GM13977 (cell line): ENCODE data around the gene THAP12.

Experiments
- DNase-seq: peaks from one replicate; pipeline ENCODE4 v3.0.0; 2012; ENCODE audit warnings: low spot score
- in situ Hi-C: fragments of 300-500 bp; cut with MboI; formaldehyde crosslinking; loops from one replicate; pipeline ENCODE4 v1.12.0; 2022; ENCODE audit warnings: low sequenced_read_pairs, low pct_unique_long_range_greater_than_20kb, mixed read lengths, inconsistent platforms; ENCODE audit not compliant: unreplicated experiment
- TF ChIP-seq, protein P1 (sequence below): IDR thresholded peaks from 2 replicates; pipeline ENCODE4 v1.5.1; 2012; ENCODE audit warnings: mild to moderate bottlenecking, control low read depth; ENCODE audit not compliant: insufficient read depth; ENCODE audit errors: extremely low read depth, missing control alignments

THAP12 gene

DNA sequence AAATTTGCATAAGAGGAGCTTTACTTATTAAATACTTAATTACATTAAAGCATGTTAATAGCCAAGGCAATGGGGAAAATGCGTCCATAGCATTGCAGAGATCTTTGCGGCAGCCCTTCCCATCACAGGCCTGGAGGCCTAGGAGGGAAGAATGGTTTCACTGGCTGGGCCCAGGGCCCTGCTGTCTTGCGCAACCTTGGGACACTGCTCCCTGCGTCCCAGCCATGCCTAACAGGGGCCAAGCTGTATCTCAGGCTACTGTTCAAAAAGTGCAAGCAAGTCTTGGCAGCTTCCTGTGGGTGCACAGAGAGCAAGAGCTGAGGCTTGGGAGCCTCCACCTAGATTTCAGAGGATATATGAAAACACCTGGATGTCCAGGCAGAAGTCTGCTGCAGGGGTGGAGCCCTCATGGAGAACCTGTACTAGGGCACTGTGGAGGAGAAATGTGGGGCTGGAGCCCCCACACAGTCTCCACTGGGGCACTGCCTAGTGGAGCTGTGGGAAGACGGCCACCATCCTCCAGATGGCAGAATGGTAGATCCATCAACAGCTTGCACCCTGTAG lies 46.0 kb downstream of the THAP12 start:
- no peak for DNase-seq
- TF ChIP-seq, protein P1, sequence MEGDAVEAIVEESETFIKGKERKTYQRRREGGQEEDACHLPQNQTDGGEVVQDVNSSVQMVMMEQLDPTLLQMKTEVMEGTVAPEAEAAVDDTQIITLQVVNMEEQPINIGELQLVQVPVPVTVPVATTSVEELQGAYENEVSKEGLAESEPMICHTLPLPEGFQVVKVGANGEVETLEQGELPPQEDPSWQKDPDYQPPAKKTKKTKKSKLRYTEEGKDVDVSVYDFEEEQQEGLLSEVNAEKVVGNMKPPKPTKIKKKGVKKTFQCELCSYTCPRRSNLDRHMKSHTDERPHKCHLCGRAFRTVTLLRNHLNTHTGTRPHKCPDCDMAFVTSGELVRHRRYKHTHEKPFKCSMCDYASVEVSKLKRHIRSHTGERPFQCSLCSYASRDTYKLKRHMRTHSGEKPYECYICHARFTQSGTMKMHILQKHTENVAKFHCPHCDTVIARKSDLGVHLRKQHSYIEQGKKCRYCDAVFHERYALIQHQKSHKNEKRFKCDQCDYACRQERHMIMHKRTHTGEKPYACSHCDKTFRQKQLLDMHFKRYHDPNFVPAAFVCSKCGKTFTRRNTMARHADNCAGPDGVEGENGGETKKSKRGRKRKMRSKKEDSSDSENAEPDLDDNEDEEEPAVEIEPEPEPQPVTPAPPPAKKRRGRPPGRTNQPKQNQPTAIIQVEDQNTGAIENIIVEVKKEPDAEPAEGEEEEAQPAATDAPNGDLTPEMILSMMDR: no peak
- in situ Hi-C loops: no loop called here

- TF ChIP-seq, protein P1: no peak
- in situ Hi-C loops: no loop called here
- no peak for DNase-seq
These were observed 50.3 kb downstream of the THAP12 start for GRCh38 chr11:76330651-76331050.

DNA sequence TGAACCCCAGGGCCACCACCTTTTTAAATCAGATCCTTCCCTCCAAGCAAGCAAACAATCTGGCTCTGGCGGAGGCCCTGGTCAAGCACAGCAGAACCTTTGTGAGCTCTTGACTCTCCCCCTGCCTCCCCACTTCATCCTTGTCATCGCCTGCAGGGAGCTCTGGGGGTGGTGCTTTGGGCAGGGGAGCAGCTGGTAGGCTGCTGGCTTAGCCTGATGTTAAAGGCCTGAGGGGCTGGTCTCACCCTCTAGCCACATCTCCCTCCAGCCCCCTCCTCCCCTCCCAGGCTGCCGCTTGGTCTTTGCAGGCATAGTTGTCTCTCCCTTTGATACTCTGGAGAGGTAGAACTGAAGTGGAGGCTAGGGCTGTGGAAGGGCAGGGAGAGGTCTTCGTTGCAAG lies 50.9 kb downstream of the THAP12 start:
- DNase-seq: no peak
- TF ChIP-seq, protein P1: no peak
- in situ Hi-C loops: no loop called here

DNA sequence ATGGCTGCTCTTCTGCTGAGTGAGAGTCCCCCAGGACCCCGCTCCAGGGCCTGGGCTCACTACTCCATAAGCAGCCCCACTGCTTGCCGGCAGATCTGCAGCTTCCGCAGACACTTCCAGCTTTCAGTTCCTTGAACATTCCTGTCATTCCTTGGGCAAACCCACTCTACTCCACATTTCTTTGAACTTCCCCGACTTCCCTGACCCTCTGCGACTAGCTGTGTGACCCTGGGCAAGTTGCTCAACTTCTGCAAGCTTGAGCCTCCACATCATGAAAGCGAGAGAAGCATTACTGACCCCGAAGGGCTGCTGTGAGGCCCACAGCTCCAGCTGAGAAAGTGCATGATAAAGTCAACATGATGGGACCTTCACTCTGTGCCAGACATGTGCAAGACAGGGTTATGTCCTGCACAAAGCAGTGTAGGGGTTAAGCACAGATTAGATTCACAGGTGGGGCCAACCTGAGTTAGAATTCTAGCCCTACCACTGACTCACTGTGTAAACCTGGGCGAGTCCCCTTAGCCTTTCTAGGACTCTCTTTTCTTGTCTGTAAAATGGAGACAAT lies 51.8 kb downstream of the THAP12 start:
- TF ChIP-seq, protein P1: no peak
- no peak for DNase-seq
- in situ Hi-C loops: no loop called here

- TF ChIP-seq, protein P1: no peak
- no peak for DNase-seq
- in situ Hi-C loops: no loop called here
These were observed 53.1 kb downstream of the THAP12 start for GRCh38 chr11:76327756-76328388.

- DNase-seq: no peak
- in situ Hi-C loops: no loop called here
- TF ChIP-seq, protein P1: no peak
These were observed 53.7 kb downstream of the THAP12 start for GRCh38 chr11:76327202-76327601.
